ENCODE results near the gene DNAH5. TPM values are rescaled to one million over a fixed set of nuclear protein-coding genes. Genes with fewer than 3 reads are reported as not detected.

DNAH5 gene
- total RNA-seq, 6 experiments from 2014 or later, result 1.1 to 1.9 (median 1.3) TPM

GRCh38 chr5:13859270-13860065, 85.0 kb downstream of the DNAH5 start:
- no peaks in the 10 kb centered on the region for H3K9me3 Mint-ChIP-seq
- no peak for DNase-seq
- H3K36me3 Mint-ChIP-seq (ENCODE audit: low read depth), result no peaks in the 10 kb centered on the region
- H3K27me3 Mint-ChIP-seq (ENCODE audit: insufficient read depth), result peaks cover 13% of the 10 kb centered on the region
- H3K4me1 Mint-ChIP-seq (ENCODE audit: low read depth), result no peaks in the 10 kb centered on the region
- H3K27ac Mint-ChIP-seq, result no peak overlapping the region
- H3K4me3 Mint-ChIP-seq, result no peak overlapping the region
- no peak for TF ChIP-seq CTCF (IDR thresholded peaks at IDR 0.05)

- DNase-seq, result no peak
- Mint-ChIP-seq H3K27me3 (ENCODE audit: insufficient read depth) (peaks cover 4% of the 10 kb centered on the region), H3K36me3 (ENCODE audit: low read depth) (no peaks in the 10 kb centered on the region), H3K9me3 (no peaks in the 10 kb centered on the region), H3K4me3 (no peak overlapping the region), H3K27ac (no peak overlapping the region), H3K4me1 (ENCODE audit: low read depth) (no peaks in the 10 kb centered on the region)
- TF ChIP-seq CTCF (IDR thresholded peaks at IDR 0.05), result no peak
Measured at GRCh38 chr5:13843175-13843846, 101.2 kb downstream of the DNAH5 start.

- H3K4me1 Mint-ChIP-seq (ENCODE audit: low read depth), result no peaks in the 10 kb centered on the region
Measured at GRCh38 chr5:13833440-13833839, 111.0 kb downstream of the DNAH5 start.

GRCh38 chr5:13831351-13831750, 113.1 kb downstream of the DNAH5 start:
- Mint-ChIP-seq H3K36me3 (ENCODE audit: low read depth) (no peaks in the 10 kb centered on the region), H3K9me3 (peaks cover 5% of the 10 kb centered on the region; the same call in 1 of the 2 replicates), H3K4me3 (no peak overlapping the region), H3K27ac (no peak overlapping the region), H3K4me1 (ENCODE audit: low read depth) (no peaks in the 10 kb centered on the region), H3K27me3 (ENCODE audit: insufficient read depth) (peaks cover 9% of the 10 kb centered on the region)
- 0 out of 2 replicates have a peak, but pooled peaks have one; percentile 20 for TF ChIP-seq CTCF (IDR thresholded peaks at IDR 0.05)
- DNase-seq, result no peak

More at GRCh38 chr5:13833440-13833839, 111.0 kb downstream of the DNAH5 start:
- Mint-ChIP-seq H3K9me3 (peaks cover 4% of the 10 kb centered on the region; the same call in 1 of the 2 replicates), H3K27ac (no peak overlapping the region), H3K36me3 (ENCODE audit: low read depth) (no peaks in the 10 kb centered on the region), H3K4me3 (no peak overlapping the region), H3K27me3 (ENCODE audit: insufficient read depth) (peaks cover 10% of the 10 kb centered on the region)
- no peak for DNase-seq
- no peak for TF ChIP-seq CTCF (IDR thresholded peaks at IDR 0.05)

- Mint-ChIP-seq H3K36me3 (ENCODE audit: low read depth) (no peaks in the 10 kb centered on the region), H3K4me1 (ENCODE audit: low read depth) (no peaks in the 10 kb centered on the region), H3K4me3 (no peak overlapping the region), H3K27me3 (ENCODE audit: insufficient read depth) (peaks cover 5% of the 10 kb centered on the region), H3K9me3 (peaks cover 5% of the 10 kb centered on the region; the same call in 1 of the 2 replicates), H3K27ac (no peak overlapping the region)
- TF ChIP-seq CTCF (IDR thresholded peaks at IDR 0.05), result no peak
- no peak for DNase-seq
Measured at GRCh38 chr5:13830536-13830935, 114.0 kb downstream of the DNAH5 start.

Measured in HFFc6 (cell line).